ENCODE measurements around the gene FOXN3.

Gene FOXN3

GRCh38 chr14:89427426-89428172 is 10.6 kb upstream of the FOXN3 start:
- Histone ChIP-seq H3K4me3 (peak overlapping the region; percentile 36 to 37), H3K9me3 (no peaks in the 10 kb centered on the region), H3K27me3 (no peaks in the 10 kb centered on the region), H3K36me3 (no peaks in the 10 kb centered on the region), H3K4me1 (peaks cover 4 to 74% (median 46%) of the 10 kb centered on the region in 4 donors), H3K27ac (peak overlapping the region; percentile 91 to 95)
- intact Hi-C loops (cut with DNase I; ENCODE audit: low total_unique reads), result no loop called here
- no peak for TF ChIP-seq CTCF (IDR thresholded peaks at IDR 0.05)
- DNase-seq, result peak in 1 of 2 donors; percentile 63

- no peak overlapping the region for H3K4me3 ChIP-seq
- H3K36me3 ChIP-seq, result no peaks in the 10 kb centered on the region
- no peak for TF ChIP-seq CTCF (IDR thresholded peaks at IDR 0.05)
- intact Hi-C loops (cut with DNase I; ENCODE audit: low total_unique reads), result no loop called here
- DNase-seq, result peak; percentile 56 to 74
- peak overlapping the region; percentile 91 to 95 for H3K27ac ChIP-seq
- no peaks in the 10 kb centered on the region for H3K9me3 ChIP-seq
- peaks cover 4 to 78% (median 47%) of the 10 kb centered on the region in 4 donors for H3K4me1 ChIP-seq
- no peaks in the 10 kb centered on the region for H3K27me3 ChIP-seq
These were observed 8.9 kb upstream of the FOXN3 start for GRCh38 chr14:89425931-89426330.

- no peaks in the 10 kb centered on the region for H3K9me3 ChIP-seq
- H3K27me3 ChIP-seq, result no peaks in the 10 kb centered on the region
- H3K4me1 ChIP-seq, result peaks cover 4 to 68% (median 35%) of the 10 kb centered on the region in 4 donors
- intact Hi-C loops (cut with DNase I; ENCODE audit: low total_unique reads), result no loop called here
- no peak for TF ChIP-seq CTCF (IDR thresholded peaks at IDR 0.05)
- peak overlapping the region in 1 of 2 donors; percentile 95 for H3K27ac ChIP-seq
- no peak overlapping the region for H3K4me3 ChIP-seq
- H3K36me3 ChIP-seq, result no peaks in the 10 kb centered on the region
- DNase-seq, result no peak
These were observed 7.2 kb upstream of the FOXN3 start for GRCh38 chr14:89424241-89424640.

GRCh38 chr14:89422952-89423345 is 5.9 kb upstream of the FOXN3 start:
- DNase-seq, result no peak

GRCh38 chr14:89422181-89422951 is 5.3 kb upstream of the FOXN3 start:
- Histone ChIP-seq H3K4me3 (no peak overlapping the region), H3K27me3 (no peaks in the 10 kb centered on the region), H3K4me1 (peaks cover 4 to 65% (median 35%) of the 10 kb centered on the region in 4 donors), H3K36me3 (no peaks in the 10 kb centered on the region), H3K9me3 (no peaks in the 10 kb centered on the region), H3K27ac (peak overlapping the region; percentile 40 to 49)
- DNase-seq, result peak in 1 of 2 donors; percentile 63
- no peak for TF ChIP-seq CTCF (IDR thresholded peaks at IDR 0.05)
- intact Hi-C loops (cut with DNase I; ENCODE audit: low total_unique reads), result no loop called here

More at GRCh38 chr14:89422952-89423345, 5.9 kb upstream of the FOXN3 start:
- H3K27me3 ChIP-seq, result no peaks in the 10 kb centered on the region
- peaks cover 4 to 67% (median 34%) of the 10 kb centered on the region in 4 donors for H3K4me1 ChIP-seq
- H3K27ac ChIP-seq, result peak overlapping the region; percentile 40 to 49
- H3K4me3 ChIP-seq, result no peak overlapping the region
- intact Hi-C loops (cut with DNase I; ENCODE audit: low total_unique reads), result no loop called here
- H3K36me3 ChIP-seq, result no peaks in the 10 kb centered on the region
- no peak for TF ChIP-seq CTCF (IDR thresholded peaks at IDR 0.05)
- H3K9me3 ChIP-seq, result no peaks in the 10 kb centered on the region
